Endometrial microvascular endothelial cells (primary cell): Measurements from ENCODE around the gene F2R. TPM values are rescaled to one million over a fixed set of nuclear protein-coding genes. Genes with fewer than 3 reads are reported as not detected.

Experiments
- in situ Hi-C: cut with HindIII; loops from 2 replicates; pipeline ENCODE4 v1.10.0; 2017; ENCODE audit warnings: low sequenced_read_pairs, low pct_unique_long_range_greater_than_20kb; ENCODE audit errors: inconsistent ontology term
- total RNA-seq: library from RNA; depleted of rRNA; stranded (reverse); fragments of >200 nt; gene quantifications from one replicate; pipeline ENCODE4 v1.2.3, GENCODE V29; 2015; ENCODE audit errors: inconsistent ontology term

Gene F2R
- total RNA-seq, 1 donor from 2014 or later: 230 TPM

DNA sequence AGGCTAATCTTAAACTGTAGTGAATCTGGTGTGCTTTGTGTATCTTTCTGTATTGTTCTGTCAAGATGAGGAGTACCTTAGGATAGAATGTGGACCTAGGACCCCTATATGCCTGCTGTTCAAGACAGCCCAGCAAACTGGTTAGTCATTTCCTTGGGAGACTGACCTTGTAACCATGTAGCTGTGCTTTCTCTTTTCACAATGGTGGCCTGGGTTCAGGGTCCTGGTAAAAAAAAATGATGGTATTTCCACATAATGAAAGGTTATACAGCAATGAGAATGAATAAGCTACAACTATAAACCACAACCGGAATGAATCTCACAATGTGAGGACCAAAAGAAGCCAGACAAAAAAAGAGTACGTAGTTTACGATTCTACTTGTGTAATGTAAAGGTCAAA is 66.5 kb downstream of the F2R start:
- in situ Hi-C loops: no loop called here

Other genes starting within 250 kb of the F2R start
- gene F2RL2, start 92.7 kb upstream of the F2R start, total RNA-seq: 2.9 TPM
- 13.8 TPM for gene F2RL1, start 102.9 kb downstream of the F2R start, total RNA-seq
- not detected for gene S100Z, start 133.9 kb downstream of the F2R start, total RNA-seq
- not detected for gene CRHBP, start 236.9 kb downstream of the F2R start, total RNA-seq